ENCODE data around the gene PCDHB14.

GRCh38 chr5:141241496-141241895 lies 18.4 kb downstream of the PCDHB14 start:
- TF ChIP-seq CTCF (IDR thresholded peaks at IDR 0.05; ENCODE audit: low read length) (no peak), EZH2 (optimal IDR thresholded peaks at IDR 0.05; ENCODE audit: low read depth, low read length) (no peak), EZH2phosphoT487 (IDR thresholded peaks at IDR 0.05; ENCODE audit: low read length) (no peak)
